NT2/D1 (cell line): ENCODE results near the gene RNF10.

ENCODE experiments used
- YY1 ChIP-seq: IDR thresholded peaks from 2 replicates; pipeline ENCODE4 v1.6.1; 2011; ENCODE audit not compliant: insufficient read length, insufficient read depth
- ZNF274 ChIP-seq: IDR thresholded peaks from 2 replicates; pipeline ENCODE4 v1.6.1; 2011; ENCODE audit warnings: mild to moderate bottlenecking, low read depth, low read length

- no peak for TF ChIP-seq ZNF274
- TF ChIP-seq YY1, result no peak
These were observed 33.6 kb upstream of the RNF10 start for GRCh38 chr12:120500581-120500980.
